Muscle of arm (tissue), 12 donors: ENCODE results near the gene FOXP4. TPM values are rescaled to one million over a fixed set of nuclear protein-coding genes. Genes with fewer than 3 reads are reported as not detected.
"Not testable (repeated sequence)": the region's sequence is repeated elsewhere in the genome, so short reads cannot be mapped to it uniquely, and the experiment has no call there.

ENCODE experiments used
- DNase-seq: peaks from one replicate; pipeline ENCODE4 v3.0.0-alpha.2; 2013
- polyA plus RNA-seq, 12 donors: library from polyadenylated mRNA; unstranded; fragments of 120-200 nt; gene quantifications; one replicate each; pipeline ENCODE4 v1.2.1, GENCODE V29; 2013; ENCODE audit not compliant: insufficient read length in 12 of 12

The FOXP4 gene
- polyA plus RNA-seq, 12 donors = 9.1 to 30.8 (median 12.4) TPM; not detected in 1

GRCh38 chr6:41597246-41598000 lies 51.2 kb downstream of the FOXP4 start:
- DNase-seq = no peak

- DNase-seq = no peak
Observed at GRCh38 chr6:41598670-41599014, 52.5 kb downstream of the FOXP4 start.

GRCh38 chr6:41599015-41599851 lies 53.1 kb downstream of the FOXP4 start:
- DNase-seq = no peak

GRCh38 chr6:41599852-41600445 lies 53.8 kb downstream of the FOXP4 start:
- no peak for DNase-seq

GRCh38 chr6:41600499-41601247 lies 54.5 kb downstream of the FOXP4 start:
- no peak for DNase-seq

GRCh38 chr6:41601248-41601549 lies 55.0 kb downstream of the FOXP4 start:
- no peak for DNase-seq

GRCh38 chr6:41602422-41602743 lies 56.2 kb downstream of the FOXP4 start:
- no peak for DNase-seq

- peak; percentile 89 for DNase-seq
Observed at GRCh38 chr6:41602864-41603608, 56.9 kb downstream of the FOXP4 start.

GRCh38 chr6:41604006-41604405 lies 57.8 kb downstream of the FOXP4 start:
- no peak for DNase-seq

- no peak for DNase-seq
Observed at GRCh38 chr6:41605649-41606048, 59.5 kb downstream of the FOXP4 start.

- no peak for DNase-seq
Observed at GRCh38 chr6:41607036-41607435, 60.9 kb downstream of the FOXP4 start.

GRCh38 chr6:41607736-41608135 lies 61.6 kb downstream of the FOXP4 start:
- no peak for DNase-seq

- no peak for DNase-seq
Observed at GRCh38 chr6:41608443-41609151, 62.4 kb downstream of the FOXP4 start.

- DNase-seq = no peak
Observed at GRCh38 chr6:41614715-41615114, 68.5 kb downstream of the FOXP4 start.

GRCh38 chr6:41615311-41615710 lies 69.1 kb downstream of the FOXP4 start:
- DNase-seq = no peak

- no peak for DNase-seq
Observed at GRCh38 chr6:41618598-41618997, 72.4 kb downstream of the FOXP4 start.

GRCh38 chr6:41619193-41619592 lies 73.0 kb downstream of the FOXP4 start:
- not testable (repeated sequence) for DNase-seq

GRCh38 chr6:41621367-41621766 lies 75.2 kb downstream of the FOXP4 start:
- DNase-seq = no peak

GRCh38 chr6:41621802-41622201 lies 75.6 kb downstream of the FOXP4 start:
- no peak for DNase-seq

- no peak for DNase-seq
Observed at GRCh38 chr6:41622206-41622988, 76.2 kb downstream of the FOXP4 start.
